ENCODE data around the gene PNMT. TPM values are rescaled to one million over a fixed set of nuclear protein-coding genes. Genes with fewer than 3 reads are reported as not detected.

PNMT gene
- total and polyA plus RNA-seq, 2 experiments from 2014 or later: 1.9 to 2.5 TPM

GRCh38 chr17:39670746-39671145 is 2.5 kb downstream of the PNMT start:
- Histone ChIP-seq H3K36me3 (ENCODE audit: insufficient read depth) (no peaks in the 10 kb centered on the region), H3K27ac (ENCODE audit: low read depth) (no peak overlapping the region), H3K9me2 (ENCODE audit: insufficient read depth) (no peaks in the 10 kb centered on the region), H3K27me3 (ENCODE audit: insufficient read depth) (peaks cover 38% of the 10 kb centered on the region), H3K4me2 (no peak overlapping the region), H3K79me2 (replicated peaks; ENCODE audit: insufficient read depth) (no peaks in the 10 kb centered on the region), H3K4me3 (no peak overlapping the region), H4K20me1 (replicated peaks; ENCODE audit: insufficient read depth) (no peaks in the 10 kb centered on the region; the same call in 1 of the 2 replicates), H2AFZ (no peak overlapping the region), H3K4me1 (ENCODE audit: insufficient read depth) (peaks cover 20% of the 10 kb centered on the region), H3F3A (replicated peaks; ENCODE audit: low read depth) (no peaks in the 10 kb centered on the region)
- Mint-ChIP-seq H3K9me3 (no peaks in the 10 kb centered on the region), H3K4me1 (peaks cover 25% of the 10 kb centered on the region), H3K4me3 (no peak overlapping the region), H3K27me3 (ENCODE audit: insufficient read depth, low read depth, poor library complexity) (peaks cover 35% of the 10 kb centered on the region), H3K27ac (no peak overlapping the region), H3K36me3 (ENCODE audit: low read depth) (no peaks in the 10 kb centered on the region; the same call in 2 of the 3 replicates)
- ATAC-seq (no peak), DNase-seq (ENCODE audit: low spot score) (no peak)
- TF ChIP-seq EZH2phosphoT487 (IDR thresholded peaks at IDR 0.05; ENCODE audit: unreplicated experiment): no peak
- no peak for TF ChIP-seq NANOG (IDR thresholded peaks at IDR 0.05; ENCODE audit: borderline replicate concordance)
- TF ChIP-seq ETS1 (IDR thresholded peaks at IDR 0.05): no peak
- no peak for TF ChIP-seq ZNF114 (CRISPR knock-in tag; IDR thresholded peaks at IDR 0.05)
- no peak for TF ChIP-seq CREB1 (CRISPR knock-in tag; IDR thresholded peaks at IDR 0.05; ENCODE audit: low read depth)
- TF ChIP-seq CTCF (conservative IDR thresholded peaks at IDR 0.05; ENCODE audit: low read depth in 2 of 2): no peak
- no peak for TF ChIP-seq STAT1 (IDR thresholded peaks at IDR 0.05; ENCODE audit: unreplicated experiment)
- no peak for TF ChIP-seq ZNF462 (CRISPR knock-in tag; IDR thresholded peaks at IDR 0.05)
- TF ChIP-seq EZH2 (IDR thresholded peaks at IDR 0.05; ENCODE audit: low read depth, unreplicated experiment): no peak
- TF ChIP-seq JUNB (IDR thresholded peaks at IDR 0.05; ENCODE audit: unreplicated experiment): no peak
- no peak for TF ChIP-seq ZNF331 (CRISPR knock-in tag; IDR thresholded peaks at IDR 0.05; ENCODE audit: low read depth)
- TF ChIP-seq POLR2AphosphoS5 (IDR thresholded peaks at IDR 0.05; ENCODE audit: low read depth): no peak
- no peak for TF ChIP-seq REST (IDR thresholded peaks at IDR 0.05; ENCODE audit: unreplicated experiment)
